ENCODE results near the gene LMCD1. TPM values are rescaled to one million over a fixed set of nuclear protein-coding genes. Genes with fewer than 3 reads are reported as not detected.
A peak's percentile ranks its signal among the peaks of the same experiment; 100 is the strongest.

LMCD1 gene
- total and polyA plus RNA-seq, 2 of the 4 experiments (the other 2 are of a cell fraction): 50.0 to 53.8 TPM

- peaks cover 6% of the 10 kb centered on the region; the same call in 1 of the 2 replicates for H3K36me3 ChIP-seq (ENCODE audit: control insufficient read depth, insufficient read depth, low read length)
- H2BK5ac ChIP-seq (ENCODE audit: low read depth, low read length, poor library complexity, severe bottlenecking): peak overlapping the region; percentile 21
- peak overlapping the region; percentile 98 for H3K4ac ChIP-seq (ENCODE audit: low read depth, low read length)
- peaks cover 0 to 29% of the 10 kb centered on the region in 2 experiments; a peak in 3 of 4 replicates for H3K79me1 ChIP-seq (ENCODE audit: low read depth in 1 of 2, low read length in 2 of 2)
- intact Hi-C loops (cut with micrococcal nuclease): loop anchor here (10.0 kb wide), 1 partner anchor 88 kb away; no protein-coding TSS in a partner anchor
- peak overlapping the region; percentile 97 for H2BK20ac ChIP-seq (ENCODE audit: low read depth, low read length)
- DNase-seq (peak; percentile 71), ATAC-seq (ENCODE audit: low read depth) (peak; percentile 62)
- H2BK120ac ChIP-seq (ENCODE audit: low read depth, low read length): peak overlapping the region; percentile 85
- peak overlapping the region; percentile 97 for H4K91ac ChIP-seq (ENCODE audit: insufficient read depth, low read depth, low read length)
- ChIA-PET CTCF (no interaction called here), POLR2A (ENCODE audit: unreplicated experiment) (interaction anchor here (0.6 kb wide), 1 partner anchor 9 kb away, joined by 3 read pairs; no protein-coding TSS in a partner anchor)
- no peaks in the 10 kb centered on the region for H4K20me1 ChIP-seq (ENCODE audit: insufficient read depth, low read length)
- no TSS peak for BruUV-seq (replicated peaks)
- no peak overlapping the region for H3K4me3 ChIP-seq (ENCODE audit: insufficient read depth, low read depth, low read length)
- H4K5ac ChIP-seq (ENCODE audit: low read depth, low read length): peak overlapping the region; percentile 71
- H3K27ac ChIP-seq (ENCODE audit: insufficient read depth, low read length): peak overlapping the region; percentile 72
- H2AK5ac ChIP-seq (ENCODE audit: low read depth, low read length): peak overlapping the region; percentile 86
- peak overlapping the region; percentile 90 for H3K23ac ChIP-seq (ENCODE audit: low read depth, low read length)
- H3K4me2 ChIP-seq (ENCODE audit: low read depth, low read length): peak overlapping the region; percentile 19
- in situ Hi-C loops (cut with MboI; ENCODE audit: low sequenced_read_pairs): no loop called here
- no CpG with 5 or more reads among the region's 7 CpGs for WGBS, 2 experiments (ENCODE audit: extremely low coverage in 2 of 2, insufficient read length in 1 of 2)
- peak overlapping the region; percentile 15; the same call in 1 of the 2 replicates for H3K9ac ChIP-seq (ENCODE audit: low read depth, low read length)
- H3K14ac ChIP-seq (replicated peaks; ENCODE audit: low read depth, low read length): peak overlapping the region; percentile 92
- dilution Hi-C loops (cut with HindIII; ENCODE audit: low sequenced_read_pairs, unreplicated experiment): no loop called here
- H3K27me3 ChIP-seq (ENCODE audit: control insufficient read depth, insufficient read depth, low read length): no peaks in the 10 kb centered on the region
- H2AK9ac ChIP-seq (replicated peaks; ENCODE audit: low read depth, low read length, poor library complexity): peak overlapping the region; percentile 65
- H3K18ac ChIP-seq (ENCODE audit: low read depth, low read length): peak overlapping the region; percentile 68
- H2AFZ ChIP-seq (replicated peaks; ENCODE audit: low read length, poor library complexity): peak overlapping the region; percentile 76
- H3K4me1 ChIP-seq (ENCODE audit: control insufficient read depth, insufficient read depth, low read length): peaks cover 40% of the 10 kb centered on the region
- H4K8ac ChIP-seq (ENCODE audit: low read depth in 2 of 2, low read length in 2 of 2): peak overlapping the region; percentile 39 to 83
- H3K9me1 ChIP-seq (ENCODE audit: insufficient read depth, low read length): peaks cover 38% of the 10 kb centered on the region
- no peaks in the 10 kb centered on the region for H3K9me3 ChIP-seq (ENCODE audit: control insufficient read depth, insufficient read depth, low read length)
- H2BK15ac ChIP-seq (ENCODE audit: low read depth, low read length): peak overlapping the region; percentile 38; the same call in 2 of the 3 replicates
- TF ChIP-seq MAZ (IDR thresholded peaks at IDR 0.05; ENCODE audit: borderline replicate concordance, low read depth, low read length) (0 out of 2 replicates have a peak, but pooled peaks have one; percentile 18), MAFK (IDR thresholded peaks at IDR 0.05; ENCODE audit: low read depth, low read length) (no peak), CTCF (conservative IDR thresholded peaks at IDR 0.05; ENCODE audit: low read depth, low read length) (no peak), MXI1 (IDR thresholded peaks at IDR 0.05; ENCODE audit: borderline replicate concordance, low read depth, low read length) (no peak), RAD21 (IDR thresholded peaks at IDR 0.05; ENCODE audit: low read length) (no peak), CEBPB (IDR thresholded peaks at IDR 0.05; ENCODE audit: low read depth, low read length) (0 out of 2 replicates have a peak, but pooled peaks have one; percentile 27), RFX5 (IDR thresholded peaks at IDR 0.05; ENCODE audit: low read depth, low read length) (no peak), NFE2L2 (IDR thresholded peaks at IDR 0.05; ENCODE audit: low read depth, low read length) (no peak), FOS (IDR thresholded peaks at IDR 0.05; ENCODE audit: low read depth, low read length) (no peak), ELK1 (IDR thresholded peaks at IDR 0.05; ENCODE audit: borderline replicate concordance, low read depth, low read length) (no peak), CHD1 (IDR thresholded peaks at IDR 0.05; ENCODE audit: low read depth, low read length) (no peak)
- peak overlapping the region; percentile 76; the same call in 1 of the 2 replicates for H3K56ac ChIP-seq (ENCODE audit: extremely low read depth, insufficient read depth, low read length)
Observed at GRCh38 chr3:8532251-8532871, 30.7 kb downstream of the LMCD1 start.

All from IMR-90 (cell line).